Measurements from ENCODE around the gene CLPSL1.
"Not testable (repeated sequence)": the region's sequence is repeated elsewhere in the genome, so short reads cannot be mapped to it uniquely, and the experiment has no call there.

CLPSL1 gene, protein sequence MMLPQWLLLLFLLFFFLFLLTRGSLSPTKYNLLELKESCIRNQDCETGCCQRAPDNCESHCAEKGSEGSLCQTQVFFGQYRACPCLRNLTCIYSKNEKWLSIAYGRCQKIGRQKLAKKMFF

DNA sequence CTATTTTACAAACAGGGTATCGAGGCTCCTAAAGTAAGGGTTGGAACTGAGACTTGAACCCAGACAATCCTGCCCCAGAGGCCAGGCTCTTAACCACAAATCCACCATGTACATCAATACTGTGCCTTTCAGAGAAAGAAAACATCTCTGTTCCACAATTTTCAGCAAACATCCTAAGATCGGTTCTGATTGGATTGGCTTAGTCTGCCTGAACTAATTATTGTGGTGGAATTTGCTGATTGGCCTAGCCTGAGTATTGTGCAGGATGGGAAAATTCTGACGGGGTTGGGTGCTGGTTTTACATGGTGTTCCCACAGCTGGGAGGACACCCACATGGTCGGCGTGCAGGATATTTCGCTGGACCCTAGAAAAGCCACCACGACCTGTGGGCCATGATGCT, at the start of gene CLPSL1:
Gene CLPSL1 (plus strand): TSS at position 301 of the 400 bp plus-strand sequence. CDS start 92 bp downstream, at position 393.
- DNase-seq = no peak

DNA sequence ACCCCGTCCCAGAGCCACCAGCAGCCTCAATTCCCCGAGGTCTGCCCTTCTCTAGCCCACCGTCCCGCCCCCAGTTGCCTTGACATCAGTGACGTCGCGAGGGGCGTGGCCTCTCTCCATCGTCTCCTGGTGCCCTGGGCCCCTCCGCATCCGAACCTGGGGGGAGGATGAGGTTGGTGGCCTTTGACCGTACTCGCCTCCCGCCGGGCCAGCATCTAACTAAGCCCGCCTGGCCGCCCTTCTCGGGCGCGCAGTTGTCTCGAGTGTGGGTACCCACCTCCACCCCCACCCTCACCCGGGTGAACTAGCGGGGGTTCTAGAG, 49.4 kb upstream of the CLPSL1 start:
- peak; percentile 68 to 93 for DNase-seq

DNA sequence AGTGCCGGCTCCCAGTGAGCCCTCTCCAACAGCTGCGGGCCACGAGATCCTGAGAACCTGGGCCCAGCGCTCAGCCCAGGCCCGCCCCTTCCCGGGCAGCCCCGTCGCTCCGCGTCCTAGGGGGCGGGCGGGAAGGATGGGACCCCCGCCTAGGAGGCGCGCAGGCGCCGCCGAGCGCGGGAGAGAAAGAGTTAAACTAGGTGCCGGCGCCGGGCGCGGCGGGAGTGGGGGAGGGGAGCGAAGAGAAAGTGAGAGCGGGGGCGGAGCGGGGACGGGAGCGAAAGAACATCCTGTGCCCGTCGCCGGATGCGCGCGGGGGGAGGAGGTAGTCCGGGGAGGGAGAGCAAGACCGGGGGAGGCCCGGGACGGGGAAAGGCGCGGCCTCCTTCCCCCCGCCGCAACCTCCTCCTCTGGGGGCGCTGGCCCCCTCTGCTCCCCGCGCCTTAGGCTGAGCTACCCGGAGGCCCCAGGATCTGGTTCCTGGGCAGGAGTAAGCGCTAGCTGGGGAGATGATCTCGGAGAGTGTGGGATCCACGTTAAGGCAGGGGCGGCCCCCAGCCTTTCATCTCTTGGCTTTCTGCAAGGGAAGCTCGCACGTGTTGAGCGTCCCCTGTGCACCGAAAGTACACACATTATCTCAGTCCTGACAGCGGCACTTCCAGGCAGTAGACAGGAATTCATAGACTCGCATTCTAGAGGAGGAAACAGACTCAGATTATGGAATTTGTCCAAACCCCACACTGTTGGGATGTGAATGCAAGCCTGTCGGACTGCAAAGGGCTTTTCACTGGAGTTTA, 48.9 kb upstream of the CLPSL1 start:
- peak; percentile 67 to 91 for DNase-seq

DNA sequence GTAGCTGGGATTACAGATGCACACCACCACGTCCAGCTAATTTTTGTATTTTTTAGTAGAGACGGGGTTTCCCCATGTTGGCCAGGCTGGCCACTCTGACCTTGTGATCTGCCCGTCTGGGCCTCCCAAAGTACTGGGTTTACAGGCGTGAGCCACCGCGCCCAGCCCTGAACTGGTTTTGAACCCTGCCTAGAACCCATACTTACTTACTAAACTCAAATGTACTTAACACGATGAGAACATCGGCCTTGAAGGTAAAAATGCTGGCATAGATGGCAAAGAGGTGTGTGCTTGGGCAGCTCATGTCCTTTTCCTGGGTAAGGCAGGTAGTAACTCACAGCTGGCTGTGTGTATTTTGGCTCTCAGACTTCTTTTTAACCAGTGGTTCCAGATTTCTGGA, 47.2 kb upstream of the CLPSL1 start:
- DNase-seq = no peak

DNA sequence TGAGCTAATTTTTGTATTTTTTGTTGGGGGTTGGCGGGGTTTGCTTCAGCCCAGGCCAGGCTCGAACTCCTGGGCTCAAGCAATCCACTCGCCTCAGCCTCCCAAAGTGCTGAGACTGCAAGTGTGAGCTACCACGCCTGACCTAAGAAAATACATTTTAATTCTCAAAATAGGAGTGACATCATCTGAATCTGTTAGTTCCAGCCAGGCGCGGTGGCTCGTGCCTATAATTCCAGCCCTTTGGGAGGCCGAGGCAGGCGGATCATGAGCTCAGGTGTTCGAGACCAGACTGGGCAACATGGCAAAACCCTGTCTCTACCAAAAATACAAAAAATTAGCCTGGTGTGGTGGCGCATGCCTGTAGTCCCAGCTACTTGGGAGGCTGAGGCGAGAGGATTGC, 46.5 kb upstream of the CLPSL1 start:
- DNase-seq = not testable (repeated sequence)

DNA sequence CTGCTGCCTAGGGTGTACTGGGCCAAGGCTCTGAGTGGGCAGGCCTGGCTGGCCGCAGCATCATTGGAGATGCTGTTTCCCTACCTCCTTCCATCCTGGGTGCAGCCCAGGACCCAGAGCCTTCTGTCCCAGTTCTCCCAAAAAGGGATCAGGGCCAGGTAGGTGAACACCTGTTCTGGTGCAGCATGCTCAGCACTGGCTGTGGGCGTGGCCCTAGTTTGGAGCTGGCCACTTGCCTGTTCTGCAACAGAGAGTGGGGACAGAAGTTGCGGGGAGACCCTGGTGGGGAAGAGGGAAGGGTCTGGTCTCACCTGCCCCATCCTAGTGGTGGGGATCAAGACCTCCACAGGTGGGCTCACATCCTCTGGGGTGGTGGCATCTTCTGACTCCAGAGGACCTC, 45.4 kb upstream of the CLPSL1 start:
- no peak for DNase-seq

DNA sequence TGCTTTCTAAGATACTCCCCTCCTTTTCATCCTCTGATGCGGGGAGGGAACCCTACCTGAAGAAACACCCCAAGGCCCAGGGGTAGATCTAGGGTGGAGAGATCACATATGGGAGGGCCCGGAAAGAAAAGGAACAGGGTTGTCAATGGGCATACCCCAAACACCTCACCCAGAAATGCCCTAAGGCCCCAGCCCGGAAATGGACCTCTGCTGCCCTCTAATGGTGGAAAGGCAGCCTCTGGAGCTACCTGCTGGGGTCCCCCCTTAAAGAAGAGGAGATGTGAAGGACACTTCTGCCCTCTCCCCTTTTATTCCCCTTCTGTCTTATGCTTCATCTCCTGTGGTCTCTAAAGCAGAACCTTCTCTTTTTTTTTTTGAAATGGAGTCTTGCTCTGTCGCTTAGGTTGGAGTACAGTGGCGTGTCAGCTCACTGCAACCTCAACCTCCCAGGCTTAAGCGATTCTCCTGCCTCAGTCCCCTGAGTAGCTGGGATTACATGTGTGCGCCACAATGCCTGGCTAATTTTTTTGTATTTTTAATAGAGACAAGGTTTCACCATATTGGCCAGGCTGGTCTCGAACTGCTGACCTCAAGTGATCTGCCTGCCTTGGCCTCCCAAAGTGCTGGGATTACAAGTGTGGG, 44.4 kb upstream of the CLPSL1 start:
- peak; percentile 47 to 79 for DNase-seq

DNA sequence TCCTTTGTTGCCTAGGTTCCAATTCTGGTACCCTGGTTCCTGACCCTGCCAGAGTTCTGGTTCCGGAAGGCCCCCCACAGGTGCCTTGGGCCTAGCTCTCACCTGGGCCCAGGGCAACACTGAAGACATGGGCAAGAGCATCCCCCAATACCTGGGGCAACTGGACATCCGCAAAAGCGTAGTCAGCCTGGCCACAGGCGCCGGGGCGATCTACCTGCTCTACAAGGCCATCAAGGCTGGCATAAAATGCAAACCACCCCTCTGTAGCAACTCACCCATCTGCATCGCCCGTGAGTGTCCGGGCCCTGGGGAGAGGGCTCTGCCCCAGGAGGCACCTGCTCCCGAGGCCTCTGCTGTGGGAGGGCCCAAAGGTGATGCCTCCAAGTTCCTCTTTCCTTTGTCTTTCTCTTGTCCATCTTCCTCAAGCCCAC, 43.8 kb upstream of the CLPSL1 start, which contains the start of gene ARMC12:
Gene ARMC12 (plus strand): TSS at position 51 of the 431 bp plus-strand sequence. CDS start 77 bp downstream, at position 128.
- DNase-seq = no peak

DNA sequence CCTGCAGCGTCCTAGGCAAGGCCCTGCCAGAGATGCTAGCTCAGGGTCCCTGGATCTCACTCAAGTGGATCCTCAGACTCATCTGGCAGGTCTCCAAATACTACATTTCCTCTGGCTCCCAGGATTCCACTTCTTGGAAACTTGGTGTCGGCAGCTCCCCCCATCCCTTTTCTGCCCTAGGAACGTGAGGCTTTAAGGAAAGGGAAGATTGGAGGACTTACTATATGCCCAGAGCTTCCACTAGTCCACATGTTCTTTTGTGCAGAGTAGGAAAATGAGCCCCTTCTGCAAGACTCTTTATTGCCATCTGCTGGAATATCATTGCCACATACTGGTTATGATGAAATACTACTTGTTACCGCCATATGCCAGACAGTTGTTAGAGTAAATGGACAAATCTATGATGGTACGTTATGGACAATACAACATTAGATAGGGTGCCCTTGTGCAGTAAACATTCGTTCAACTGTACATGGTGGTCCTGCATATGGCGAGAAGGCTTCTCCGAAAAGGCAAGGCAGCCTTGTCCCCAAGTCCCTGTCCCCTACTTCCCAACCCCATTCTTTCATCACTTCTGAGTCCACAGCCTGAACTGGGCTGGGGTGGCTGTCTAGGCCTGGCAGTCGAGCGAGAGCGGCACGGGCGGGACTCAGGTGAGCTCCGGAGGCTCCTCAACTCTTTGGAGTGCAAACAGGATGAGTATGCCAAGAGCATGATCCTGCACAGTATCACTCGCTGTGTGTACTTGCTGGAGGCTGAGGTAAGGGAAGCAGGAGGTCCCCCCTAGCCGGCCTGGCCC, 43.2 kb upstream of the CLPSL1 start:
- DNase-seq = peak; percentile 82 to 88

DNA sequence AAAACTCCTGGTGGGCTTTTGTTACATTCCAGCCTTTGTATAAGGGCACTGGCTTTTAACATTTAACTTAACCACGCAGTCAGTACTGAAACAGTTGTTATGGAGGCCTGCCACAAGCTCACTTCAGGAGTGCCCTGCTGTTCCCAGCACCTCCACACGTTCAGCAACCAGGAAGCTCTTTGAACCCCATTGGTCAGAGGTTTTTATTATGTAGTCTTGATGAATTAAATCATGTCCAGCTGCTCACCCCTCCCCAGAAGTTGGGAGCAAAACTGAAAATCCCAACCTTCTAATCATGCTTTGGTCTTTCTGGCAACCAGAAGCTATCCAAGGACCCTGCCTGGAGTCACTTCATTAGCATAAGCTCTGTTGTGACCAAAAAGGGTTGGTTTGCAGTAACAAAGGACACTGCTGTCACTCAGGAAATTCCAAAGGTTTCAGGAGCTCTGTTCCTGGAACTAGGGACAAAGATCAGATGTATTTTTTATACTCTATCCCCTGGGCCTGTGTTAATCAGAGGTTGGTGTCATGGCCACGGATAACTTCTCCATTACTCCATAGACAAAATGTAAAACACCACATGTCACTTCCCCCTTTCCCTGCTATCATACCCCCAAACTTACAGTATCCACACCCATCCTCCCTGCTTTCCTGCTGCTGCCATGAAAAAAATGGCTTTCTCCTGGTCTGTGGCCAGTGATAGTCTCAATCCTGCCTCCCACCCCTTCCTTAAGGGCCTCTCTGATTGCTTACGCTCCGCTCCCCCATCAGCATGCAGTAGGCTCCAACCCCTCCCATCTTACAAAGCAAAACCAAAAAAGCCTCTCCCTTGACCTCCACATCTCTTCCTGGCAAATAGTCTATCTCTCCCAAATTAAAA, 40.9 kb upstream of the CLPSL1 start:
- no peak for DNase-seq

DNA sequence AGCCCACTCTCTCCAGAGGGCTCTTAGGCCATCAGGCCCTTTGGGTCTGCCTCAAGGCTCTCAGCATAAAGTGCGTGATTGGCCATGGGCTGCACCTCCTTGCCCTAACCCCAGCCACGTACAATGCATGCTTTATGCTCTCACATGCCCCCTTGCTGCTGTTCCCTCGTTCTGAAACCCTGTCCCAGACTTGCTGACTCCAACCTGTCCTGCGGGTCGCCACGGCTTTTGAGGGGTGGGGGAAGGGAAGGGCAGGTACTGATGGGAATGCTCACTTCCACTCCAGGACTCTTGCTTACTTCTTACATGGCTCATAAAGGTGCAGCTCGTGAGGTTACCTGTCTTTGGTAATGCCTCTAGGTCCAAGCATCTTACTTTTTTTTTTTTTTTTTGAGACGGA, 38.0 kb upstream of the CLPSL1 start:
- DNase-seq = peak; percentile 63 to 66

DNA sequence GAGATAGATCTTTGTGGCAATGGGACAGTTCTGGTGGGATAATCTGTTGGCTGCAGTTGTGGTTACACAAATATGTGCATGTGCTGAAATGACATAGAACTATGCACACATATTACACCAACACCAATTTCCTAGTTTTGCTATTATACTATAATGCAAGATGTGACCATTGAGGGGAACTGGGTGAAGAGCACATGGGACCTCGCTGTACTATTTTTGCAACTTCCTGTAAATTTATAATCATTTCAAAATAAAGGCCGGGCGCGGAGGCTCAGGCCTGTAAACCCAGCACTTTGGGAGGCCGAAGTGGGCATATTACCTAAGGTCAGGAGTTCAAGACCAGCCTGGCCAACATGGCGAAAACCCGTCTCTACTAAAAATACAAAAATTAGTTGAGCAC, 35.3 kb upstream of the CLPSL1 start:
- no peak for DNase-seq

DNA sequence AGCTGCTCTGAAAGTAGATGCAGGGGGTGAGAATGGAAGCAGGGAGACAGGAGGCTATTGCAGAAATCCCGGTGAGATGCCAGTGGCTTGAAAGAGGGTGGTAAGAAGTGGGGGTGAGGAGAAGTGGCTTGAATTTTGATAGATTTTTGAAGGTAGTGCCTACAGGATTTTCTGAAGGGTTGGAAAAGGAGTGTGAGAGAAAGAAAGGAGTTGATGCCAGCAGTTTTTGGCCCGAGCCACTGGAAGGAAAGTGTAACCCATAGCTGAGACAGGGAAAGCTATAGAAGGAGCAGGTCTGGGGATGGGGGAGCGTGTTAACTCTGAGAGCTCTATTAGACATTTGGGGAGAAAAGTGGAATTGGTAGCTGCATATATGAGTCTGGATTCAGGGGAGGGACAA, 34.3 kb upstream of the CLPSL1 start:
- DNase-seq = no peak

DNA sequence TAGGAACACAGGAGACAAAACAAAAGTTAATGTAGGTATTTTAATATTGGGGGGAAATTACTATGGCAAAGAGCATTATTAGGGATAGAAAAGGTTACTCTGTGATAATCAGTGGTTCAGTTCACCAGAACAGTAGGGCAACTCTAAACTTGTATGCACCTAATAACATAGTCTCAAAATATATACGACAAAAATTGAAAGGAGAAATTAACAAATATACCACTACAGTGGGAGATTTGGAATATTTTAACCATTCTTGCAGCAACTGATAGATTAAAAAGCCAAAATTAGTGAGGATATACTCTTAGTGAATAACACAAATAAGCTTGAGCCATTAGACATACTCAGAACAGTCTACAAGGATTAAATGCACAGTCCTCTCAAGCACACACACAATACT, 32.9 kb upstream of the CLPSL1 start:
- DNase-seq = no peak

DNA sequence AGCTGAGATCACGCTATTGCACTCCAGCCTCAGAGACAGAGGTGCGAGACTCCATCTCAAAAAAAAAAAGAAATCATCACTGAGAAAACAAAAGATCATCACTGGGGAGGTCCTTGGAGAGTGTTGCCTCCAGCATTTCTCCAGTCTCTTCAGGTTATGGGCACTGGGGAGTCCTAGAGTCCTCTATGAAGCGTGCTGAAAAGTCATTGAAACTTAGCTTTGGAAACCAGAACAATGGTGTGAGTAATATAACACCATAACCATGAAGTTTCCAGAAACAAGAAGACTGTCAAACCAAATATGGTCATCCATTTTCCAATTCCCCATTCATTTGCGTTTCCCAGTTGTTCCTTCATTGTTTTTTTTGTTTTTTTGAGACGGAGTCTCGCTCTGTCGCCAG, 30.3 kb upstream of the CLPSL1 start:
- DNase-seq = no peak

DNA sequence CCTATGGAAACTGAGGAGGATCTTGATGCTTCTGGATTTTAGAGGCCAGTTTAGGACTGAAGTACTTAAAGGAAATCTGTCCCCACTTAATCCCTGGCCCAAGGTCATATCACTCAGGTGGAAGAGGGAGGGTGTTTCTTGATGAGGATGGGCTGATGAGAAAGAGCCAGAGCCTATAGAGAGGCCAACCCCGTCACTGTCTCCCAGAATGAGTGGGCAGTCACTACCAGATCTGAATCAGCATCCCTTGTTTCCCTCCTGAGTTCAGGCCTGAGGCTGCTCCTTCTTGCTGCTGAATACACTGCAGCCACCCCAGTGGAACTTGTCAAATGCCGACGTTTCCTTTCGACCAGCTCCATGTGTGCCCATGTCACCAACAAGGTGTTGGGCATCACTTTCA, 29.2 kb upstream of the CLPSL1 start:
- DNase-seq = no peak

DNA sequence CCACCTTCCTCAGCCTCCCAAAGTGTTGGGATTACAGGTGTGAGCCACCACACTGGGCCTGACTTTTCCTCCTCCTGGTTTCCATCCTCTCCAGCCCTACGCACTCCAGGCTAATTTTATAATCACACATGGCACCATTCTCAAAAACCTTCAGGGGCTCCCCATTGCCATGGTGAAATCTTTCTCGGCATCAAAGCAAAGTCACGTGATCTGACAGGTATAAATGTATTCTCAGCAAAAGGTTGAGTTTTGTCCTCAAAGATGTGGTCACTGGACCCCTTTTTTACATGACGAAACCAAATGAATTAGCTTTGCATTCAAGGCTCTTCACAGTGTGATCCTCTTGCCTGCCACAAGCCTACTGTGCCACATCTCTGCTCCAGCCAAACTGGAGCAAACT, 28.5 kb upstream of the CLPSL1 start:
- DNase-seq = no peak

DNA sequence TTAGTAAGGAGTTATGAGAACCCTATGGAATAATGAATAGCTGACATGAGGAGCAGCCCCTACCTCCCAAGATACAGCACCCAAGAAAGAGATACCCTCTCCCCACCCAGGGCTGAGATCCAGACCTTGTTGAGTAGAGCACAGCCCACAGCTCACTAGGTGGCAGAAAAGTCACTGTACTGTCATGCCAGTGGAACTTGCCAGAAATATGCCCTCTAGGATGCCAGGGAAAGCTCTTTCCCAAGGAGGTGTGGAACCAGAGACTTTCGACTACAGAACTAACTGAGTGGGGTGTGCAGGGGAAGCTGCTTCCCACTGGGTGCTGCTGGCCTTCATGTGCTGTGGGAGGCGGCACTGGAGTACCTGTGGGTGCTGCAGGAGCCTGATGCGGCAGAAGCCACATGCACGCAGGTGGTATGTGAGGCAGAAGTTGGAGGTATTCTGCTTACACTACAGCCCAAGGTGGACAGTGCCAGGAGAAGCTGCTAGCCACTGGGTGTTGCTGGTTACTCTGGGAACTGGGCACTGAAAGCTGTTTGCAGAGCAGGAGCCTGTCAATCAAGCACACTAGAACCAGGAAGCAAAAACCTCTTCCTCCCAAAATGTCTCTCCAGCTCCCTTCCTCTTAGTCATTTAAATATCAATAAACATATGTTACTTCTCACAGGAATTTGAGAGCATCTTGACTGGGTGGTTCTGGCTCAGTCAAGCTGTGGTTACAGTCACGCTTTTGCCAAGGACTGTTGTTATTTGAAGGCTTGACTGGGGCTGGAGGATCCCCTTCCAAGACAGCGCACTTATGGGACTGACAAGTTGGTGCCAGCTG, 26.2 kb upstream of the CLPSL1 start:
- no peak for DNase-seq

DNA sequence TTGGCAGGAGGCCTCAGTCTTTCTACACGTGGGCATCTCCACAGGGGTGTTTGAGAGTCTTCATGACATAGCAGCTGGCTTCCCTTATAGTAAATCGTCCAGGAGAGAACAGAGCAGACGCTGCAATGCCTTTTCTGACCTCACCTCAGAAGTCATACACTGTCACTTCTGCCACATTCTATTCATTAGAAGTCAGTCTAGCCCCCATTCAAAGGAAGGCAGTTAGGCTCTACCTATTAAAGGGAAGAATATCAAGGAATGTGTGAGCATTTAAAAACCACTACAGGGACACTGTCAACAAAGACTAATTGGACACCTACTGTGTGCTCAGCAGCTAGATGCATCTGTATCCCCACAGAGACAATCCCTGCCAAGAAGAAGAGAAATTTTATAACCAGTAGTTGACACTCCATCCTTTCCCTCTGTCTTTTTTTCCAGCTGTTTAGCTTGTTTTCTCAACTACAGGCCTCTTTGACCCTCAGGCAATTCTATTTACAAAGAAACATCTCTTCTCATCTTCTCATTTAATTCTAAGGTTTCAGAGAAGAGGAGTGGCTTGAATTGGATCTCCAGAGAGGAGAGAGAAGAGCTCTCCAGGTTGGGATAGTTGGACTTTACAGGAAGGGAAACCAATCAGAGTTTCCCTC, 25.4 kb upstream of the CLPSL1 start:
- DNase-seq = no peak

DNA sequence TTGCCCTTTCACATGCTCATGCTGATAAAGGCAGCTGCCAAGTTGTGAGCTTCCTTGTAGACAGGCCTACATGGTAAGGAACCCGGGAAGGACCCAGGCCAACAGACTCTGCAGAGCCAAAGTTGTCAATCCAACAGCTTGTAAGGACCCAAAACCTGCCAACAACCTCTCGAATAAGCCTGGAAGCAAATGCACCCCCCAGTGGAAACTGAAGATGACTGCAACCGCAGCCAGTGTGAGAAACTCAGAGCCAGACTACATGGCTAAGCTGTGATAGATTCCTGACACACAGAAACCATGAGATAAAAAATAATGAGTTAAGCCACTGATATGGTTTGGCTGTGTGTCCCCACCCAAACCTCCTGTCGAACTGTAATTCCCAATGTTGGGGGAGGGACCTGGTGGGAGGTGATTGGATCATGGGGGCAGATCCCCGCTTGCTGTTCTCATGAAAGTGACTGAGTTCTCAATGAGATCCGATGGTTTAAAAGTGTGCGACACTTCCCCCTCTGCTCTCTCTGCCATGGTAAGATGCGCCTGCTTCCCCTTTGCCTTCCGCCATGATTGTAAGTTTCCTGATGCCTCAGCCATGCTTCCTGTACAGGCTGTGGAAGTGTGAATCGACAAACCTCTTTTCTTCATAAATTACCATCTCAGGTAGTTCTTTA, 23.2 kb upstream of the CLPSL1 start:
- DNase-seq = peak; percentile 18 to 63

All from NCI-H526 (cell line).